OCI-LY1 (cell line): ENCODE measurements around the gene DEDD.

Experiments
- H2AFZ ChIP-seq: fragments of 200-600 bp; sonication (generic), shearing (Covaris generic); 2 replicates; pipeline ENCODE4 v1.6.0; 2014; ENCODE audit warnings: antibody characterized with exemption, mild to moderate bottlenecking, low read length
- H3F3A ChIP-seq: fragments of 200-600 bp; sonication (generic), shearing (Covaris generic); 2 replicates; pipeline ENCODE4 v1.6.0; 2014; ENCODE audit warnings: mild to moderate bottlenecking, antibody characterized with exemption, low read length, moderate library complexity; ENCODE audit not compliant: insufficient read depth
- H3K27ac ChIP-seq: fragments of 200-600 bp; sonication (generic); 2 replicates; pipeline ENCODE4 v1.5.1; 2014; ENCODE audit warnings: low read length, mixed run types, mild to moderate bottlenecking, low read depth; ENCODE audit not compliant: poor library complexity, severe bottlenecking
- H3K27me3 ChIP-seq: fragments of 200-600 bp; sonication (generic); 2 replicates; pipeline ENCODE4 v1.6.0; 2014; ENCODE audit warnings: antibody characterized with exemption, mild to moderate bottlenecking, low read length, moderate library complexity; ENCODE audit not compliant: insufficient read depth
- H3K36me3 ChIP-seq: fragments of 200-600 bp; sonication (generic); 2 replicates; pipeline ENCODE4 v1.6.1; 2014; ENCODE audit warnings: mild to moderate bottlenecking, antibody characterized with exemption, low read length, moderate library complexity, mixed read lengths; ENCODE audit not compliant: insufficient read depth
- H3K4me1 ChIP-seq: fragments of 200-600 bp; sonication (generic); 2 replicates; pipeline ENCODE4 v1.5.1; 2014; ENCODE audit warnings: mild to moderate bottlenecking, low read length, moderate library complexity; ENCODE audit not compliant: insufficient read depth, severe bottlenecking
- H3K4me2 ChIP-seq: fragments of 200-600 bp; sonication (generic), shearing (Covaris generic); 2 replicates; pipeline ENCODE4 v1.6.1; 2014; ENCODE audit warnings: low read length
- H3K4me3 ChIP-seq: fragments of 200-600 bp; sonication (generic); 2 replicates; pipeline ENCODE4 v1.5.1; 2014; ENCODE audit warnings: low read length, low read depth, mild to moderate bottlenecking, mixed read lengths; ENCODE audit not compliant: poor library complexity, severe bottlenecking
- H3K79me2 ChIP-seq: fragments of 200-600 bp; shearing (Covaris generic); 2 replicates; pipeline ENCODE4 v1.6.1; 2016; ENCODE audit warnings: mixed run types, low read length, mixed read lengths; ENCODE audit not compliant: insufficient read depth
- H3K9ac ChIP-seq: fragments of 200-600 bp; sonication (generic), shearing (Covaris generic); 2 replicates; pipeline ENCODE4 v1.6.1; 2014; ENCODE audit warnings: mild to moderate bottlenecking, low read length, mixed read lengths
- H3K9me2 ChIP-seq: fragments of 200-600 bp; sonication (generic), shearing (Covaris generic); 2 replicates; pipeline ENCODE4 v1.6.1; 2014; ENCODE audit warnings: low read depth, mild to moderate bottlenecking, low read length, mixed read lengths
- H3K9me3 ChIP-seq: fragments of 200-600 bp; shearing (Covaris generic); 2 replicates; pipeline ENCODE4 v1.6.1; 2014; ENCODE audit warnings: low read length, mixed read lengths
- H4K20me1 ChIP-seq: fragments of 200-600 bp; sonication (generic), shearing (Covaris generic); 2 replicates; pipeline ENCODE4 v1.6.0; 2016; ENCODE audit warnings: mild to moderate bottlenecking, low read length; ENCODE audit not compliant: insufficient read depth
- CTCF ChIP-seq: fragments of 200-600 bp; sonication (generic), shearing (Covaris generic); IDR thresholded peaks from 2 replicates; pipeline ENCODE4 v1.5.1; 2017; ENCODE audit warnings: mild to moderate bottlenecking, antibody characterized with exemption, low read length, moderate library complexity, mixed read lengths
- EZH2 ChIP-seq: fragments of 200-600 bp; sonication (generic), shearing (Covaris generic); IDR thresholded peaks from 2 replicates; pipeline ENCODE4 v1.8.0; 2017; ENCODE audit warnings: borderline replicate concordance, mixed run types, mild to moderate bottlenecking, antibody characterized with exemption, low read length, moderate library complexity, mixed read lengths

Gene DEDD

GRCh38 chr1:161173711-161174110, 41.2 kb upstream of the DEDD start:
- H3K4me2 ChIP-seq: no peak overlapping the region
- H3K9me2 ChIP-seq: no peaks in the 10 kb centered on the region
- H3K4me1 ChIP-seq: peaks cover 31% of the 10 kb centered on the region
- H3K36me3 ChIP-seq: peaks cover 64% of the 10 kb centered on the region
- no peaks in the 10 kb centered on the region for H3K9me3 ChIP-seq
- H3K27ac ChIP-seq: no peak overlapping the region
- no peaks in the 10 kb centered on the region for H4K20me1 ChIP-seq
- H2AFZ ChIP-seq: no peak overlapping the region
- TF ChIP-seq CTCF (no peak), EZH2 (no peak)
- no peak overlapping the region for H3K9ac ChIP-seq
- no peaks in the 10 kb centered on the region for H3K27me3 ChIP-seq
- no peaks in the 10 kb centered on the region for H3F3A ChIP-seq
- no peak overlapping the region for H3K4me3 ChIP-seq
- H3K79me2 ChIP-seq: no peaks in the 10 kb centered on the region

GRCh38 chr1:161172776-161173376, 40.4 kb upstream of the DEDD start:
- H3K4me1 ChIP-seq: peaks cover 23% of the 10 kb centered on the region
- H3K9me3 ChIP-seq: no peaks in the 10 kb centered on the region
- H2AFZ ChIP-seq: no peak overlapping the region
- H3K4me3 ChIP-seq: no peak overlapping the region
- H3F3A ChIP-seq: no peaks in the 10 kb centered on the region
- H3K79me2 ChIP-seq: no peaks in the 10 kb centered on the region
- peaks cover 64% of the 10 kb centered on the region for H3K36me3 ChIP-seq
- no peak overlapping the region for H3K27ac ChIP-seq
- TF ChIP-seq EZH2 (no peak), CTCF (no peak)
- no peaks in the 10 kb centered on the region for H3K9me2 ChIP-seq
- no peaks in the 10 kb centered on the region for H4K20me1 ChIP-seq
- H3K27me3 ChIP-seq: no peaks in the 10 kb centered on the region
- no peak overlapping the region for H3K4me2 ChIP-seq
- no peak overlapping the region for H3K9ac ChIP-seq

- no peak overlapping the region for H3K4me2 ChIP-seq
- no peak overlapping the region for H3K9ac ChIP-seq
- H3K4me1 ChIP-seq: peaks cover 19% of the 10 kb centered on the region
- H3K4me3 ChIP-seq: no peak overlapping the region
- H3K79me2 ChIP-seq: no peaks in the 10 kb centered on the region
- H3K27me3 ChIP-seq: no peaks in the 10 kb centered on the region
- no peaks in the 10 kb centered on the region for H3K9me2 ChIP-seq
- H3K27ac ChIP-seq: no peak overlapping the region
- no peaks in the 10 kb centered on the region for H4K20me1 ChIP-seq
- no peaks in the 10 kb centered on the region for H3F3A ChIP-seq
- peaks cover 64% of the 10 kb centered on the region for H3K36me3 ChIP-seq
- no peak overlapping the region for H2AFZ ChIP-seq
- TF ChIP-seq CTCF: no peak
- TF ChIP-seq EZH2: no peak
- H3K9me3 ChIP-seq: no peaks in the 10 kb centered on the region
Observed at GRCh38 chr1:161172349-161172748, 39.9 kb upstream of the DEDD start.
